HepG2 (cell line): Measurements from ENCODE around the gene ONECUT2. TPM values are rescaled to one million over a fixed set of nuclear protein-coding genes. Genes with fewer than 3 reads are reported as not detected.

ENCODE experiments used
- BORCS8-MEF2B ChIP-seq: sonication (generic); formaldehyde crosslinking; IDR thresholded peaks from 2 replicates; pipeline ENCODE4 v1.8.0; 2022; ENCODE audit warnings: mild to moderate bottlenecking, missing genetic modification reagents
- CEBPG ChIP-seq: IDR thresholded peaks from 2 replicates; pipeline ENCODE4 v1.6.1; 2016
- DRAP1 ChIP-seq: IDR thresholded peaks from 2 replicates; pipeline ENCODE4 v1.6.1; 2016; ENCODE audit warnings: missing genetic modification reagents, missing compliant biosample characterization
- FOSL1 ChIP-seq: sonication (generic); formaldehyde crosslinking; IDR thresholded peaks from 2 replicates; pipeline ENCODE4 v1.9.0; 2021; ENCODE audit warnings: missing genetic modification reagents, borderline replicate concordance
- GPBP1L1 ChIP-seq: sonication (generic); formaldehyde crosslinking; IDR thresholded peaks from 2 replicates; pipeline ENCODE4 v1.5.0; 2020; ENCODE audit warnings: mild to moderate bottlenecking, missing genetic modification reagents
- HMG20A ChIP-seq: IDR thresholded peaks from 2 replicates; pipeline ENCODE4 v1.6.1; 2016; ENCODE audit warnings: borderline replicate concordance
- HMGXB4 ChIP-seq, 2 experiments: sonication (generic) in 1 of 2; formaldehyde crosslinking in 1 of 2; IDR thresholded peaks; 2 replicates each; pipeline versions ENCODE4 v1.4.0 to v1.6.1; 2018 to 2020; ENCODE audit warnings: missing genetic modification reagents in 2 of 2, borderline replicate concordance in 1 of 2, low read depth in 1 of 2, mild to moderate bottlenecking in 1 of 2, missing biosample characterization in 1 of 2
- JDP2 ChIP-seq: sonication (generic); formaldehyde crosslinking; IDR thresholded peaks from 2 replicates; pipeline ENCODE4 v1.8.1; 2022; ENCODE audit warnings: missing genetic modification reagents, borderline replicate concordance
- KDM3A ChIP-seq: IDR thresholded peaks from 2 replicates; pipeline ENCODE4 v1.6.1; 2018; ENCODE audit warnings: low read depth, missing compliant biosample characterization
- KLF12 ChIP-seq: sonication (generic); formaldehyde crosslinking; IDR thresholded peaks from 2 replicates; pipeline ENCODE4 v1.4.0; 2020; ENCODE audit warnings: missing genetic modification reagents, borderline replicate concordance
- KLF13 ChIP-seq: sonication (generic); formaldehyde crosslinking; IDR thresholded peaks from 2 replicates; pipeline ENCODE4 v1.4.0; 2020; ENCODE audit warnings: mild to moderate bottlenecking, missing genetic modification reagents
- MZF1 ChIP-seq: sonication (generic); formaldehyde crosslinking; IDR thresholded peaks from 2 replicates; pipeline ENCODE4 v1.8.1; 2023; ENCODE audit warnings: mild to moderate bottlenecking, missing genetic modification reagents, borderline replicate concordance
- NFIC ChIP-seq: IDR thresholded peaks from 2 replicates; pipeline ENCODE4 v1.6.1; 2012; ENCODE audit warnings: mild to moderate bottlenecking, low read length, inconsistent platforms
- PAF1 ChIP-seq: IDR thresholded peaks from 2 replicates; pipeline ENCODE4 v1.6.1; 2016; ENCODE audit warnings: missing genetic modification reagents, missing compliant biosample characterization
- PHF21A ChIP-seq: sonication (generic); formaldehyde crosslinking; IDR thresholded peaks from 2 replicates; pipeline ENCODE4 v1.5.0; 2020; ENCODE audit warnings: mild to moderate bottlenecking, missing genetic modification reagents
- PRMT3 ChIP-seq: sonication (generic); formaldehyde crosslinking; IDR thresholded peaks from 2 replicates; pipeline ENCODE4 v1.8.1; 2022; ENCODE audit warnings: low read depth, mild to moderate bottlenecking, moderate library complexity, missing genetic modification reagents, borderline replicate concordance
- RFXANK ChIP-seq: IDR thresholded peaks from 2 replicates; pipeline ENCODE4 v1.6.1; 2016
- SP140L ChIP-seq: sonication (generic); formaldehyde crosslinking; IDR thresholded peaks from 2 replicates; pipeline ENCODE4 v1.4.0; 2020; ENCODE audit warnings: missing genetic modification reagents, borderline replicate concordance
- TGIF2 ChIP-seq: IDR thresholded peaks from 2 replicates; pipeline ENCODE4 v1.6.1; 2016; ENCODE audit warnings: control low read depth, missing compliant biosample characterization
- ZKSCAN5 ChIP-seq: sonication (generic); formaldehyde crosslinking; IDR thresholded peaks from 2 replicates; pipeline ENCODE4 v1.5.1; 2020; ENCODE audit warnings: mild to moderate bottlenecking, missing genetic modification reagents
- ZNF260 ChIP-seq: sonication (generic); formaldehyde crosslinking; IDR thresholded peaks from 2 replicates; pipeline ENCODE4 v1.4.0; 2020; ENCODE audit warnings: missing genetic modification reagents, low read depth, mild to moderate bottlenecking, borderline replicate concordance
- ZNF282 ChIP-seq: fragments of 450-650 bp; IDR thresholded peaks from 2 replicates; pipeline ENCODE4 v1.6.1; 2018; ENCODE audit not compliant: partially characterized antibody
- ZNF567 ChIP-seq: sonication (generic); formaldehyde crosslinking; IDR thresholded peaks from 2 replicates; pipeline ENCODE4 v1.8.1; 2023; ENCODE audit warnings: mild to moderate bottlenecking, missing genetic modification reagents, borderline replicate concordance
- ZNF597 ChIP-seq: sonication (generic); formaldehyde crosslinking; IDR thresholded peaks from 2 replicates; pipeline ENCODE4 v1.5.0; 2020; ENCODE audit warnings: missing genetic modification reagents
- ZNF615 ChIP-seq: sonication (generic); formaldehyde crosslinking; IDR thresholded peaks from 2 replicates; pipeline ENCODE4 v1.5.0; 2020; ENCODE audit warnings: mild to moderate bottlenecking, missing genetic modification reagents, borderline replicate concordance
- polyA plus RNA-seq, 8 experiments: library from polyadenylated mRNA; depleted of rRNA in 3 of 8; stranded (reverse) in 7 of 8; unstranded in 1 of 8; fragments of >200 nt; fragmentation: Illumina TruSeq in 4 of 8; extraction: Trizol in 4 of 8; gene quantifications; 2 replicates each; pipeline versions ENCODE4 v1.2.1 to v1.2.3, GENCODE V29; 2011 to 2016; ENCODE audit warnings: low read depth in 4 of 8, missing spikeins in 1 of 8, mixed read lengths in 1 of 8; ENCODE audit not compliant: insufficient read depth in 1 of 8
- total RNA-seq, 5 experiments: library from RNA; depleted of rRNA; stranded (reverse); fragments of >200 nt; fragmentation: Illumina TruSeq; extraction: Trizol; gene quantifications; 2 replicates each; pipeline ENCODE4 v1.2.3, GENCODE V29; 2016; ENCODE audit warnings: low read depth in 1 of 5

ONECUT2 gene
- total and polyA plus RNA-seq, 2 of the 13 experiments (the other 11 are each of a cell fraction or from before 2014, with no cell fraction given), result 3.0 to 3.2 TPM

- TF ChIP-seq ZNF615 (CRISPR knock-in tag) (no peak), DRAP1 (CRISPR knock-in tag) (no peak), ZNF282 (no peak), TGIF2 (CRISPR knock-in tag) (no peak), SP140L (CRISPR knock-in tag) (peak; percentile 56; the same call in 1 of the 2 replicates), BORCS8-MEF2B (0 out of 2 replicates have a peak, but pooled peaks have one; percentile 56), MZF1 (no peak), CEBPG (peak; percentile 62), ZNF567 (CRISPR knock-in tag) (no peak), FOSL1 (CRISPR knock-in tag) (no peak), RFXANK (CRISPR knock-in tag) (no peak), KDM3A (no peak), ZNF597 (CRISPR knock-in tag) (no peak), GPBP1L1 (CRISPR knock-in tag) (no peak), HMGXB4 (CRISPR knock-in tag; IDR thresholded peaks at IDR 0.05; ENCODE audit: borderline replicate concordance in 1 of 2, low read depth in 1 of 2) (no peak), JDP2 (CRISPR knock-in tag) (no peak), NFIC (no peak), PHF21A (CRISPR knock-in tag) (peak; percentile 40; the same call in 1 of the 2 replicates), KLF13 (no peak), HMG20A (CRISPR knock-in tag) (peak; percentile 26; the same call in 1 of the 2 replicates), PRMT3 (no peak), ZNF260 (no peak), PAF1 (no peak), ZKSCAN5 (CRISPR knock-in tag) (no peak), KLF12 (CRISPR knock-in tag) (no peak)
These were observed 98.1 kb downstream of the ONECUT2 start (continued) for GRCh38 chr18:57533006-57533867.
